GM19455 (cell line): ENCODE results near the gene RAPGEF4.

ENCODE experiments used
- ATAC-seq: cut with Tn5 transposase; IDR thresholded peaks from one replicate; pipeline ENCODE4 v1.9.1; 2021; ENCODE audit not compliant: unreplicated experiment

The RAPGEF4 gene

GRCh38 chr2:173053043-173053699 is 317.5 kb downstream of the RAPGEF4 start:
- ATAC-seq: no peak

GRCh38 chr2:173054466-173054865 is 318.8 kb downstream of the RAPGEF4 start:
- no peak for ATAC-seq

- no peak for ATAC-seq
Observed at GRCh38 chr2:173056705-173057364, 321.2 kb downstream of the RAPGEF4 start.

- ATAC-seq: no peak
Observed at GRCh38 chr2:173058097-173058496, 322.5 kb downstream of the RAPGEF4 start.

- ATAC-seq: no peak
Observed at GRCh38 chr2:173058673-173059072, 323.0 kb downstream of the RAPGEF4 start.

GRCh38 chr2:173059292-173059691 is 323.6 kb downstream of the RAPGEF4 start:
- no peak for ATAC-seq

- ATAC-seq: no peak
Observed at GRCh38 chr2:173059971-173060461, 324.4 kb downstream of the RAPGEF4 start.

- no peak for ATAC-seq
Observed at GRCh38 chr2:173062801-173063200, 327.2 kb downstream of the RAPGEF4 start.

GRCh38 chr2:173064151-173064805 is 328.6 kb downstream of the RAPGEF4 start:
- no peak for ATAC-seq

GRCh38 chr2:173066887-173067676 is 331.4 kb downstream of the RAPGEF4 start:
- ATAC-seq: no peak

- ATAC-seq: peak; percentile 1
Observed at GRCh38 chr2:173075056-173075780, 339.6 kb downstream of the RAPGEF4 start.

- peak; percentile 65 for ATAC-seq
Observed at GRCh38 chr2:173075781-173076580, 340.3 kb downstream of the RAPGEF4 start, which contains the start of gene MAP3K20. Gene MAP3K20, plus strand, starts transcription at chr2:173075846. Its CDS starts 15,186 bp downstream, at chr2:173091032.

GRCh38 chr2:173076581-173077345 is 341.1 kb downstream of the RAPGEF4 start:
- ATAC-seq: peak; percentile 26

GRCh38 chr2:173077506-173078177 is 342.0 kb downstream of the RAPGEF4 start:
- no peak for ATAC-seq

GRCh38 chr2:173079141-173079540 is 343.5 kb downstream of the RAPGEF4 start:
- no peak for ATAC-seq

GRCh38 chr2:173079973-173080860 is 344.6 kb downstream of the RAPGEF4 start:
- no peak for ATAC-seq

- ATAC-seq: no peak
Observed at GRCh38 chr2:173086518-173087213, 351.0 kb downstream of the RAPGEF4 start.
